Measurements from ENCODE around the gene SWT1.

- TF ChIP-seq CTCF (IDR thresholded peaks at IDR 0.05; ENCODE audit: low read length) (no peak), EZH2 (IDR thresholded peaks at IDR 0.05; ENCODE audit: borderline replicate concordance, low read length) (no peak)
Measured at GRCh38 chr1:185144233-185144632, 12.7 kb upstream of the SWT1 start.
